GM18909 (cell line): Measurements from ENCODE around the gene ST6GALNAC5.
"Not testable (repeated sequence)": the region's sequence is repeated elsewhere in the genome, so short reads cannot be mapped to it uniquely, and the experiment has no call there.

Experiments used
- ATAC-seq: cut with Tn5 transposase; IDR thresholded peaks from one replicate; pipeline ENCODE4 v1.9.1; 2021; ENCODE audit warnings: mild to moderate bottlenecking; ENCODE audit not compliant: unreplicated experiment, poor library complexity

ST6GALNAC5 gene

DNA sequence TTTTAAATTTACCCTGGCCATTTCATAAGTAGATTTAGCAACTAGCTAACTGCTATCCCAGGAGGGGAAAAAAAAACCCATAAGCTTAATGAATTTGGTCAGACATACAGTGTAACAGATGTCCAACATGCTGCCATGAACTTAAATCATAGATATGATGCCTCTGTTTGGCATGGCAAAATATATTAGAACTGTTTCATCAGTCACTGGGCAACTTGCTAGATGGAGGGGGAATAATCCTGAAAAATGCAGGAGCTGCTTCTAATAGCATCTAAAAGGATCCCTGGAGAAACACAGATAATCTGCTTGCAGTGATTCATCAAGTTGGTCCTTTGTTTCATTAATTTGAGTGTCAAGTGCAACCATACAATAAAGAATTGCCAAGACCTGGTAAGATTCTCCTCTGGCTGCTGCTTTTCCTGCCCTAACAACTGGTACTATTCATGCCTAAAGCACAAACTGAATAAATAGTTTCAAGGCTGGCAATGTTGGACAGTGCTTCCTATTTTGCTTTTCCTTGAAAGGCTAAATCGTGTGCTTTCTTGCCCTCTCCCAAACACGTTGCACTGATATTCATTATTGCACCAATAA lies 1.5 kb upstream of the ST6GALNAC5 start:
- no peak for ATAC-seq

DNA sequence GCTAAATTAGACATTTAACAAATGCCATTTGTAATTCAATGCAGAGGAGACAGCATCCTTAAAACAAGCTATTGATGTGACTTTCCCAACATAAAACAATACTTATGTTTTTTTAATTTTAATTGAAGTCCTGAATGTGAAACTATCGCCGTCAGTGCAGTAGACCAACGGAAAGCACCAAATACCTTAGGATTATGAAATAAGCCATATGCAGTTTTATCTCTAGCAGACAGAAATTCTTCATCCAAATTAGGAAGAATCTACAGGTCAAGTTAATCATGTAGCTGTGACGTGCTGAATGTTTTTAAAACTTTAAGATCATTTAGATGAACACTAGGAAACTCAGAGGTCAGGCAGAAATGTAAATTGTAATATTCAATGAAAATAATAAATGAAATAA lies 714 bp upstream of the ST6GALNAC5 start:
- no peak for ATAC-seq

GRCh38 chr1:76868154-76868882 lies 1.0 kb downstream of the ST6GALNAC5 start:
- peak; percentile 50 for ATAC-seq

DNA sequence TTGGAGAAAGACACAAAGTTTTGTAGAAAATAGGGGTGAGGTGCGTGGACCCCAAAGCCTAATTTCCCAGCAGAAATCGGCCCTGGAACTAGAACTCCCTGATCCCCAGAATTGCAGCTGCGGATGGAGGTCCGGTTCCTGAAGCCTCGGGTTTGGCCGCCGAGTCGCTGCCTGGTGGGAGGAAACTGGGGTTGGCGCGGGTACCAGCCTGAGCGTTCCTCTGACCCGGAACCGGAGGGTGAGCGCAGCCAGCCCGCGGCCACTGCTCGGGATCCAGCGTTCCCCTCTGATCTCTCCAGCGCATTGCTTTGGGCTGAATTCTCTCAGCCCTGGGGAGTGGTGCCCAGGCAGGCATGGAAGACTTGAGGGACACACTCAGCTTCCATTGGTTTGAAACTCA lies 1.6 kb downstream of the ST6GALNAC5 start:
- no peak for ATAC-seq

DNA sequence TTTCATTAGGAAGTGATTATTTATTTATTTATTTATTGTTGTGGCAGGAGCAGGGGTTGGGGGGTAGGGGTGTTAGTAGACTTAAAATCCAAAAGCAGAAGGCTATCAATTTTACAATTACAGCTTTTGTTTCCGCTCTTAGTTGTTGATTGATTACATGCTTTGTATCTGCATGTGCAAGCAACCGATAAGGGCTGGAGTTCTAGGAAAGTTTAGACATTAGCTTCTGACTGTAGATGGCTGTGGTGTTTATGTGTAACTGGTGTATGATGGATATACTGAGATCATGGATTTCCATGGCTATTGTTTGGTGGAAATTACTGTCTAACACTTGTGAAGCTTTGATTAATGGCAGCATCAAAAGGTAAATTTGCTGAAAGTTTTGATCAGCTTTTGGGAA lies 2.8 kb downstream of the ST6GALNAC5 start:
- ATAC-seq, result no peak

- peak; percentile 94 for ATAC-seq
Observed at GRCh38 chr1:76871355-76871974, 4.2 kb downstream of the ST6GALNAC5 start.

DNA sequence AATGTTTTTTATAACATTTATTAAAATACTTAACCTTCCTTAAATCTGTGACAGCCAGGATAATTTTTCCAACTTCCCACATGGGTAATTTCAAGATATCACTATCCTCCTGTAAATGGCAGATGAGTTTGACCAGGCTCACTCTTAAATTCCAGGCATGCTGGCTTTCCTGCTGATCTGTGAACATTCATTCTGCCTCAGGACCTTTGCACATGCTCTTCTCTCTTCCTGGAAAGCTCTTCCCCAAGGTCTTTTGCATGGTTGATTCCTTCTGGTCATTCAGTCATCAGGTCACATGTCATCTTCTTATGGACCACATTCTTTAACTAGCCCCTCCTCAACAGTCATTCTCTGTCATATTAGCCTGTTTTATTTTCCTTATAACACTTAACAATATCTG lies 5.7 kb downstream of the ST6GALNAC5 start:
- ATAC-seq, result no peak

DNA sequence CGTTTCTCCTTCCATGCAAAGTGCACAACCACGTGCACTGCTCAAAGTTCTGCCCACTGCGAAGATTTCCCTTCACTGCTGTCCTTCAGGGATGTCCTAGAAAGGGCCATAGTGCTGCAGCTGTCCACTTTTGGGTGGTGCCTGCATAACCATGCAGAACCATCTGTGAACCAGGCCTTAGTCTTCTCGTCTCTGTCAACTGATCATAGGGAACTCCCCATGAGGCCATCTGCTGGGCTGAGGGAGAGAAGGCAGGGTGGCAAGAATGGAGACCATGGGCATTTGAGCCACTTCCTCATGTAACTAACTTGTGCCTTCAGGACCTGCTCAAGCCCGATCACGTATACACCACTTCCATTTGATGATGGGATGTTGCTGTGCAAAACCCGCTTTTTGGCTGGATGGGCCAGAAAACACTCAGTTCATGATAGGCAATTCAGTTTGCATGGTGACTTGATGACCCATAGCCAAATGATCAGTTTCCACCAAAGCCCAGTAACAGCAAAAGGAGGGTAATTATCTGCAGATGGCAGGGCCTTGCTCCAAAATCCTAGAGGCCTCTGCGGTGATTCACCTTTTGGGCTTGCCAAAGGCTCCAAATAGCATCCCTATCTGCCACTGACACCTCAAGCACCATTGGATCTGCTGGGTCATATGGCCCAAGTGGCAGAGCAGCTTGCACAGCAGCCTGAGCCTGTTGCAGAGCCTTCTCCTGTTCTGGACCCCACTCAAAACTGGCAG lies 9.5 kb downstream of the ST6GALNAC5 start:
- ATAC-seq, result no peak

GRCh38 chr1:76879014-76879413 lies 11.7 kb downstream of the ST6GALNAC5 start:
- ATAC-seq, result not testable (repeated sequence)

GRCh38 chr1:76881762-76882161 lies 14.5 kb downstream of the ST6GALNAC5 start:
- ATAC-seq, result no peak

DNA sequence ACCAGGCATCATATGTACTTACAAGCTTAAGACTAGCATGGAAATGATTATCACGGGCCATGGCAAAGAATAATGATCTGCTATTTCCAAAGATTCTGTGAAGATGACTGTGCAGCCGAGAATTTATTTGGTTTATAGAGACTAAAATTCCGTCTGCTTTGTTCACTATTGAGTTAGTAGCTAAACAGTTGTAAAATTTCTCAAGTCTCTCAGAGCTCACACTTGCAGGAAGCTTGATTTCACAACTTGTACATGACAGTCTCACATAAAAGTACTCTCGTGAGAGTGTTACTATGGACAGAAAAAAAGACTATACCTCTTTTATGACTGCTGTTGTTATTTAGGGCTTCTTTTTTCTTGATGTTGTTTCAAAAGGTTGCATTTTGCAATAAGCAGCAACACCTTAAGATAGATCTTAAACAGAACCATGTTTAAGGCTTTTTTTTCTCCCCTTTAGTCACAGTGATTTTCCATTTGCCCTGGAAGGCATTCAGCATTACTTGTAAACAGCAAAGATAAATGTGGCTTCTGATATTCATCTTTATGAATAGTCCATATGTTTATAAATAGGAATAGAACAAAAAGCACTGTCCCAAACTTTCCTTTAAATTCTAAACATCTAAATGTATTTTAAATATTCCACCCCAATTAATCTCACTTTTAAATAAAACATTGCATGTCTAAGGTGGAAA lies 24.8 kb downstream of the ST6GALNAC5 start:
- no peak for ATAC-seq

GRCh38 chr1:76892675-76893074 lies 25.4 kb downstream of the ST6GALNAC5 start:
- no peak for ATAC-seq

- ATAC-seq, result peak; percentile 99
Observed at GRCh38 chr1:76901158-76901767, 34.0 kb downstream of the ST6GALNAC5 start.

DNA sequence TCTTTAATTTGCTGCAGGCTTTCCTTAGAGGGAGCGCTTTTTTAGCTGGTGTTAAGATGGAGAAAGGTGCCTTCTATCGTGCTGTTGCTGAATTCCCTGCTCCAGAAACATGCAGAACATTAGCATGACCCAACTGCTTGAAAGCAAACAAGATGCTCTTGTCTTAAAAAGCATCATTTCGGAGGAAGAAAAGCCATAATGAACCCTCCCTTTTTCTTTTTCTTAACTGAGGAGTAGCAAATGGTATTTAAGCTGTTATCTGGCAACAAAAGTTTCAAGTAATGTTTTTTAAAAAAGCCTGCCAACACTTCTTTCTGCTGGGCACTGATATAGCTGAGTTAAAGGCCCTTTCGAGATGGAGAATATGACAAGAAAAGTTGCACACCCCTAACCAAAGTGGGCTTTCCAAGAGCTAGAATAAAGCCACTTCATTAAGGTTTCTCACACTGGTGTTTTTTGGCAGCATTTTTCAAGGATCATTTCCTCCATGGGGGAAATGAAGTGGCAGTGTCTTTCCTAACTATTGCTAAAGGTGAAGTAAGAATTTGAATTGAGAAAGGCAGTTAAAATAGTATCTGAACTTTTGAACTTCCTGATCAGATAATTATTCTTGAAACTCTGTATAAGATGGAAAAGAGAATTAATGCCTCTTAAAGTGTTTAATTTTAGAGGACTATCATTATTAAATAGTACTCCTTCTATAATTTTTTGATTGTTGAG lies 38.8 kb downstream of the ST6GALNAC5 start:
- no peak for ATAC-seq

- no peak for ATAC-seq
Observed at GRCh38 chr1:76909311-76909710, 42.0 kb downstream of the ST6GALNAC5 start.

DNA sequence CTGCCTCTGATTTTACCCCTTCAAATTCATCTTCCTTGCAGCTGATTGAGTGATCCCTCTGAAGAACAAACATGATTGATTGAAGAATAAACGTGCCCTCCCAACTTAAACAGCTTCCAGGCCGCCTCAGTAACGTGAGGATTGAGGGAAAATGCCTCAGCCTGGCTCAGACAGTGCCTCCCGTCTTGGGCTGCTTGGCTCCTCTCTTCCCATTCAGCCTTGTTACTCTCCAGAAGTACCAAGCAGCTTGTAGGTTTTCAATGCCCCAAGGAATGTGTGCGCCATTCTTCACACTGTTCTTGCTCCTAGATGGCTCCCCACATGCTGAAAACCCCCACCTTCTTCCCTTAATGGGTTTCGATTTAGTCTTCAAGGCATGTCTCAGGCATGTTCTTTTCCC lies 51.8 kb downstream of the ST6GALNAC5 start:
- ATAC-seq, result no peak

DNA sequence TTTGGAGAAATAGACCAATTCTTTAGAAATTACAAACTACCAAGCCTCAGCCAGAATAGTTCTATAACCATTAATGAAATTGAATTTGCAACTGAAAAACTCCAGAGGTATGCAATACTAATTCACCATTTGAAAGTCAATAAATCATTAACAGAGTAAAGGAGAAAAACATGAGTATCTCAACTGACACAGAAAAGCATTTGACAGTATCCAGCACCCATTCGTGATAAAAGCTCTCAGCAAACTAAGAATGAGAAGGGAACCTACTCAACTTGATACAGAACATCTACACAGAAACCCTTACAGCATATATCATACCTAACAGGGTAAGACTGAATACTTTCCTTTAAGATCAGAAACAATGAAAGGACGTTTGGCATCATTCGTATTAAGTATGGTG lies 54.3 kb downstream of the ST6GALNAC5 start:
- ATAC-seq, result no peak

- no peak for ATAC-seq
Observed at GRCh38 chr1:76925825-76926224, 58.5 kb downstream of the ST6GALNAC5 start.

DNA sequence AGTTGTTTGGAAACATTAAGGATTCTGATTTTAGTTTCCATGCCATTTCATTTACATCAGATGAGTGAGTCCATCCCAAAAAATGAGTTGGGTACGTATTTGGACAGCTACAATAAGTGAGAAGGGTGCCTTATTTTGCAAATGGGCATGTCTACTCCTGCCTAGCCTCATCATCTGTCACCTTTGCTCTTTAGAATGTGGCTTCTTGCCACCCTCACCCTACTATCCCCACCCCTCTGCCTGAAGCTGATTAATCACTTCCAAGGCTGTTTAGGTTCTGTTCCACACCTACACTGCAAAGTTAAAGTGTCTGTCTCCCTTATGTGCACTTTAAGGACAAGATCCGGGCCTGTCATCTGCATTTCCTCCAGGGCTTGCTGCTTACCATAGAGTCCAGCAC lies 61.2 kb downstream of the ST6GALNAC5 start:
- ATAC-seq, result no peak
